Loucy (cell line): ENCODE data around the gene PIK3R5.

Experiments used
- CTCF ChIP-seq: fragments of 200-600 bp; sonication (generic); conservative IDR thresholded peaks from 2 replicates; pipeline ENCODE4 v1.5.1; 2014; ENCODE audit warnings: mild to moderate bottlenecking, antibody characterized with exemption, low read length
- EZH2phosphoT487 ChIP-seq: fragments of 200-600 bp; IDR thresholded peaks from 2 replicates; pipeline ENCODE4 v1.6.1; 2018; ENCODE audit warnings: antibody characterized with exemption, mild to moderate bottlenecking, moderate library complexity, borderline replicate concordance

- TF ChIP-seq CTCF (no peak), EZH2phosphoT487 (no peak)
Measured at GRCh38 chr17:8865385-8865784, 100.1 kb downstream of the PIK3R5 start.
